Body of pancreas (tissue), 4 donors: ENCODE results near the gene AFDN. TPM values are rescaled to one million over a fixed set of nuclear protein-coding genes. Genes with fewer than 3 reads are reported as not detected.

Experiments used
- ATAC-seq: fragments of 150-250 bp; one replicate; pipeline ENCODE4 v1.9.1; 2016
- DNase-seq, 4 donors: peaks; one replicate each; pipeline ENCODE4 v3.0.0-alpha.2; 2019
- H3K27ac ChIP-seq, 4 donors: fragments of 200-600 bp; sonication (generic); 1 replicate in 3 of 4; 2 replicates in 1 of 4; pipeline versions ENCODE4 v1.5.1 to v1.6.1; 2016 to 2019; ENCODE audit warnings: mild to moderate bottlenecking in 1 of 4, mixed read lengths in 1 of 4, moderate library complexity in 1 of 4
- H3K27me3 ChIP-seq, 2 donors: fragments of 200-600 bp; sonication (generic); one replicate each; pipeline ENCODE4 v1.6.0; 2016; ENCODE audit warnings: mild to moderate bottlenecking in 1 of 2
- H3K36me3 ChIP-seq, 2 donors: fragments of 200-600 bp; sonication (generic); replicated peaks in 1 of 2; 2 replicates each; pipeline ENCODE4 v1.5.1; 2016; ENCODE audit warnings: low read depth in 2 of 2; ENCODE audit not compliant: insufficient read depth in 1 of 2
- H3K4me1 ChIP-seq: fragments of 200-600 bp; sonication (generic); one replicate; pipeline ENCODE4 v1.6.0; 2016
- H3K4me3 ChIP-seq, 2 donors: fragments of 200-600 bp; sonication (generic); 1 replicate in 1 of 2; 2 replicates in 1 of 2; pipeline ENCODE4 v1.5.1; 2016 to 2019
- H3K9me3 ChIP-seq, 3 donors: fragments of 200-600 bp; sonication (generic); 1 replicate in 2 of 3; 2 replicates in 1 of 3; pipeline ENCODE4 v1.5.1; 2016
- CTCF ChIP-seq, 7 experiments: fragments of 450-650 bp in 4 of 7; fragments of 200-600 bp in 3 of 7; sonication (generic) in 3 of 7; IDR thresholded peaks; one replicate each; pipeline ENCODE4 v1.5.1; 2016 to 2019; ENCODE audit warnings: antibody characterized with exemption in 7 of 7
- POLR2A ChIP-seq, 3 donors: fragments of 450-650 bp; IDR thresholded peaks; one replicate each; pipeline ENCODE4 v1.6.1; 2016; ENCODE audit warnings: antibody characterized with exemption in 3 of 3, mild to moderate bottlenecking in 2 of 3
- WGBS, 2 donors: methylation state at CpG; one replicate each; pipeline ENCODE4 v1.1.5; 2017; 5-methylcytosine and 5-hydroxymethylcytosine counted together
- intact Hi-C: fragments of 100-400 bp; cut with DNase I; formaldehyde crosslinking; loops from one replicate; pipeline ENCODE4 v1.15.1; 2023
- total RNA-seq, 2 donors: library from RNA; depleted of rRNA; stranded (reverse); fragments of >200 nt; gene quantifications; one replicate each; pipeline ENCODE4 v1.1.0, GENCODE V29; 2016

AFDN gene
- total RNA-seq, 2 donors from 2014 or later: 160 to 195 TPM

DNA sequence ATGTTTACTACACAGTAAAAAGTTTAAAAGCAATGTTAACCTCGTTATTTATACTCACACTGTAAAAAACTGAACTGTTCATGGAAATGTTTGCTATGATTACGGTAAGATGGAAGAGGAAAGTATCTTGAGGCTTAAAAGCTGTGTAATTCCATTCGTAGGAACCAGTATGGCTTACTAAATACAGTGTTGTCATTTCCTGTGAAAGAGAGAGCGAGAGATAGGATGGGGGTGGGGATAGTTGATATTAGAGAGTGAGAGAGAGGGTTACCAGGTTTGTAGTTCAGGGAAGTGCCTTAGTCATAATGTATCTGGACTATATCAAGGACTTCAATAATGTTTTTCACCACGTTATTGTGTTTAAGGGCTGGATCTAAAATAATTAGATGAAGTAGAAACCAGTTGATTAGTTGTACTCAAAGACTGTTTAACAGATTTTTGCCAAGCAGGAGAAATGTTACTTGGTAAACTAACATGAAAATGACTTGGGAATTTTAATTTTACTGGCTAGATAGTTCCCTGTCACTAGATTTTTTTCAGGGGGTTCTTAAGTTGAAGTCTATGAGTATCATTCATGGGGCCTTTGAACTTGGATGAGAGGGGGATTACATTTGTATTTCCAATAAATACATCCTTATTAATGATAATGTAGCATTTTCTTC lies 30.4 kb downstream of the AFDN start:
- Histone ChIP-seq H3K4me1 (peaks cover 75% of the 10 kb centered on the region), H3K27me3 (no peaks in the 10 kb centered on the region), H3K27ac (peak overlapping the region in 1 of 4 donors; percentile 52), H3K9me3 (no peaks in the 10 kb centered on the region), H3K4me3 (no peak overlapping the region), H3K36me3 (no peaks in the 10 kb centered on the region)
- intact Hi-C loops: no loop called here
- WGBS, 2 donors: 73 to 74% methylated on average over 5 of the region's 5 CpGs
- no peak for DNase-seq
- TF ChIP-seq CTCF (IDR thresholded peaks at IDR 0.05) (no peak), POLR2A (IDR thresholded peaks at IDR 0.05) (no peak)
- ATAC-seq: no peak

- WGBS, 2 donors: 14 to 23% methylated on average over 1 of the region's 1 CpG
- TF ChIP-seq POLR2A (IDR thresholded peaks at IDR 0.05): no peak
- TF ChIP-seq CTCF (IDR thresholded peaks at IDR 0.05): no peak
- DNase-seq: peak in 1 of 4 donors; percentile 16
- Histone ChIP-seq H3K27ac (peak overlapping the region; percentile 15 to 52 (median 20)), H3K9me3 (no peaks in the 10 kb centered on the region), H3K4me3 (no peak overlapping the region), H3K27me3 (no peaks in the 10 kb centered on the region), H3K36me3 (no peaks in the 10 kb centered on the region), H3K4me1 (peaks cover 65% of the 10 kb centered on the region)
- peak; percentile 57 for ATAC-seq
- intact Hi-C loops: no loop called here
Observed at GRCh38 chr6:167858086-167858591, 31.4 kb downstream of the AFDN start.

DNA sequence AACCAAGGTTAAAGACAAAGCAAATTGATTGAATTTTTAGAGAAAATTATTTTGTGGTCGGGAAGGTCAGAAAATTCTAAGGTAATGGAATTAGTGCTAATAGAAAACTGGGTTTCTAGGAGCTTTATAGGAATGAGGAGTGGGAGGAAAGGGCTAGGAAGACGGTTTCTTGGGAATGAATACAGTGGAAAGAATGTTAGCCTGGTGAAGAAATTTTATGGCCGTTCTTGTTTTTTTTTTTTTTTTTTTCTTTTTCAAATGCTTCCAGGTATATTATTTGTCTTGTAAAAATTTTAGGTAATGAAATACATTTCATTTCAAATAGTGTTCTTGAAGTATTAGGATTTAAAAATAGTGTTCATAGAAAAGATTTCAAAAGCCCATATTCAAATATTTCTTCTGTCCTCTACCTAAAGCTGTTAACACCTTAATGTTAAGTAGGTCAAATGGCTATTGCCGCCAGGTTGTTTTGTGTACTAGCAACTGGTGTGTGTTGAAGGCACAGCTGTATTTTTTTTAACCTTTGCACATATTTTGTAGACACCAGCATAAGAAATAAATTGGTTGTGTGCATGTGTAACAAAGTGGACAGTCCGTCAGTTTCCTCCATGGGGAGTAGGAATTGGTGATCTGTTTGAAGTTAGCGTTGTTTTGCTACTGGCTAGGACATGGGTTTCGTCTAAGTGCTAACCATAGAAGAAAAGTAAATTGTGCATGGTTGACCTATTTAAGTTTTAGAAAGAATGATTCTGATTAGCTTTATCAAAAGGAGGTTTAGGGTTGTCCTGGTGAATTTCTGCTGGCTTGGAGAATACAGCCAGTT lies 32.3 kb downstream of the AFDN start:
- WGBS, 2 donors: 46 to 47% methylated on average over 7 of the region's 7 CpGs
- Histone ChIP-seq H3K4me1 (peaks cover 58% of the 10 kb centered on the region), H3K36me3 (no peaks in the 10 kb centered on the region), H3K27ac (peak overlapping the region; percentile 15 to 52 (median 20)), H3K4me3 (no peak overlapping the region), H3K27me3 (no peaks in the 10 kb centered on the region), H3K9me3 (no peaks in the 10 kb centered on the region)
- intact Hi-C loops: no loop called here
- no peak for TF ChIP-seq POLR2A (IDR thresholded peaks at IDR 0.05)
- no peak for TF ChIP-seq CTCF (IDR thresholded peaks at IDR 0.05)
- ATAC-seq: no peak
- no peak for DNase-seq

DNA sequence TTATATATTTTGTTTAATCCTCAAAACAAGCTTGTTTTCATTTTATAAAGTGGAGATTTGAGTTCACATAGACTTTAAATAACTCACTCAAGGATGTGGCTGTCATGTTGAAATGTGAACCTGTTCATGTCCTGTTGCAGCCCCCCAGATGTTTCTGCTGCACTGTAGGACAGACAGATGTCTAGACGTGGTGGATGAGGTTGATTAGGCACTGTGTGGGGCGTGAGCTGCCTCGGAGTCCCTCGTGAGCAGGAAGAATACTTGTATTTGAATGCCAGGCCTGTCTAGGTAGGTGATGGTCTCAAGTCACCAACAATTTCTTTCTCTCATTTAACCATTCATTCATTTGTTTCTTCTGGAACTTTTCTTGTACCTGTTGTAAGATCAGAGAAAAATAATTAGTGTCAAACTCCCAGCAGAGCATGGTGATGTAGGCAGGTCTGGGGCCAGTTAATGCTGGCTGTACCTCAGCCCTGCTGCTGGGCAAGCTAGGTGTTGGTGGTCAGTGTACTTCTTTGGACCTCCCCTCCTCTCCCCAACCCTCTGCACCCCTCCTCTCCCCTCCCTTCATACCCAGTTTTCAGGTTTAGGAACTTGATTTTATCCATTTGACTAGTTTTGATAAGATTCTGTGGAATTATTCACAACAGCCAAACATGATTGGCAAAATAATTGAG lies 34.0 kb downstream of the AFDN start:
- no peaks in the 10 kb centered on the region for H3K36me3 ChIP-seq
- ATAC-seq (no peak), DNase-seq (no peak)
- WGBS, 2 donors: 57 to 67% methylated on average over 4 of the region's 4 CpGs
- no peak overlapping the region for H3K4me3 ChIP-seq
- H3K27ac ChIP-seq: peak overlapping the region in 1 of 4 donors; percentile 25
- no peaks in the 10 kb centered on the region for H3K9me3 ChIP-seq
- TF ChIP-seq CTCF (IDR thresholded peaks at IDR 0.05) (no peak), POLR2A (IDR thresholded peaks at IDR 0.05) (no peak)
- H3K4me1 ChIP-seq: peaks cover 54% of the 10 kb centered on the region
- intact Hi-C loops: no loop called here
- H3K27me3 ChIP-seq: no peaks in the 10 kb centered on the region
